Endodermal cell (in vitro differentiated cells): ENCODE data around the gene SYF2. TPM values are rescaled to one million over a fixed set of nuclear protein-coding genes. Genes with fewer than 3 reads are reported as not detected.

Experiments
- DNase-seq: peaks from one replicate; pipeline ENCODE4 v3.0.0-alpha.2; 2017
- H3K27ac ChIP-seq: 2 replicates; pipeline ENCODE4 v1.5.1; 2013; ENCODE audit warnings: mild to moderate bottlenecking, low read depth, low read length, moderate library complexity
- H3K27me3 ChIP-seq: 2 replicates; pipeline ENCODE4 v1.6.1; 2013; ENCODE audit warnings: mild to moderate bottlenecking, low read length, moderate library complexity; ENCODE audit not compliant: insufficient read depth, control insufficient read depth, poor library complexity, severe bottlenecking
- H3K36me3 ChIP-seq: 2 replicates; pipeline ENCODE4 v1.7.0; 2013; ENCODE audit warnings: mild to moderate bottlenecking, low read length, moderate library complexity; ENCODE audit not compliant: control insufficient read depth, insufficient read depth
- H3K4me1 ChIP-seq: one replicate; pipeline ENCODE4 v1.7.0; 2013; ENCODE audit warnings: low read length; ENCODE audit not compliant: control insufficient read depth, insufficient read depth
- H3K4me3 ChIP-seq: 2 replicates; pipeline ENCODE4 v1.5.1; 2013; ENCODE audit warnings: mild to moderate bottlenecking, low read length, moderate library complexity
- H3K9ac ChIP-seq: 2 replicates; pipeline ENCODE4 v1.6.1; 2013; ENCODE audit warnings: mild to moderate bottlenecking, low read length, moderate library complexity; ENCODE audit not compliant: poor library complexity, severe bottlenecking; ENCODE audit errors: extremely low read depth
- H3K9me3 ChIP-seq: 2 replicates; pipeline ENCODE4 v1.6.1; 2013; ENCODE audit warnings: mild to moderate bottlenecking, low read length, moderate library complexity; ENCODE audit not compliant: control insufficient read depth
- H3K27ac Mint-ChIP-seq: 2 replicates; pipeline ENCODE4 v1.8.0; 2020; ENCODE audit warnings: mixed read lengths
- H3K27me3 Mint-ChIP-seq: 2 replicates; pipeline ENCODE4 v1.8.0; 2021; ENCODE audit warnings: mild to moderate bottlenecking, mixed read lengths; ENCODE audit not compliant: insufficient read depth
- H3K36me3 Mint-ChIP-seq: 2 replicates; pipeline ENCODE4 v1.8.0; 2020; ENCODE audit warnings: low read depth, mixed read lengths
- H3K4me1 Mint-ChIP-seq: 2 replicates; pipeline ENCODE4 v1.8.0; 2020; ENCODE audit warnings: mixed read lengths
- H3K4me3 Mint-ChIP-seq: 2 replicates; pipeline ENCODE4 v1.8.0; 2020; ENCODE audit warnings: mild to moderate bottlenecking, moderate library complexity, mixed read lengths
- H3K9me3 Mint-ChIP-seq: 2 replicates; pipeline ENCODE4 v1.8.0; 2020; ENCODE audit warnings: mild to moderate bottlenecking, mixed read lengths
- WGBS, 2 experiments: methylation state at CpG; one replicate each; pipeline versions ENCODE4 v1.1.5 to v1.1.7; 2013; ENCODE audit warnings: missing lambda C conversion rate in 2 of 2, mixed read lengths in 1 of 2; ENCODE audit not compliant: insufficient coverage in 1 of 2, insufficient read length in 1 of 2; 5-methylcytosine and 5-hydroxymethylcytosine counted together
- total RNA-seq, 2 donors: library from RNA; stranded (reverse); fragmentation: NEBNext Ultra II Directional in 1 of 2; extraction: Animal tissue kit (Norgen Biotek cat#: 25700) in 1 of 2; gene quantifications; 2 replicates in 1 of 2; 3 replicates in 1 of 2; pipeline ENCODE4 v1.2.1, GENCODE V29; 2021
- TF ChIP-seq, protein P1 (sequence below): fragments of 200-600 bp; sonication (generic); conservative IDR thresholded peaks from 2 replicates; pipeline ENCODE4 v1.5.0; 2021; ENCODE audit warnings: antibody characterized with exemption, mild to moderate bottlenecking

Gene SYF2
- total RNA-seq, 2 donors from 2014 or later = 36.4 to 38.0 TPM

DNA sequence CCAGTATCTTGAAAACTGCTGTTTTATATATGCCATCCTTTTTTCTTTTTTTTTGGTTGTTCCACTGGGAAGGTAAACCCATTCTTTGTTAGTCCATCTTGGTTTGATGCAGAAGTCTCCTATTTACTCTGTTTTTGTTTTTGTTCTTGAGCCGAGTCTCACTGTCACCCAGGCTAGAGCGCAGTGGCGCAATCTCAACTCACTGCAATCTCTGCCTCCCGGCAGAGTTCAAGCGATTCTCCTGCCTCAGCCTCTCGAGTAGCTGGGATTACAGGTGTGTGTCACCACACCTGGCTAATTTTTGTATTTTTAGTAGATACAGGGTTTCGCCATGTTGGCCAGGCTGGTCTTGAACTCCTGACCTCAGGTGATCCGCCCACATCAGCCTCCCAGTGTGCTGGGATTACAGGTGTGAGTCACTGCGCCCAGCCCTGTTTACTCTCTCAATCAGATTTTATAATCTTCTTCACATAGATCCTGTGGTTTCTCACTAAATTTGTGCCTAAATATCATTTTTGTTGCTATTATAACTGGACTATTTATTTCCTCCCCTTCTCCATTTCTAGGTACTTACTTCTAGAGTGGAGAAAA, 12.5 kb downstream of the SYF2 start:
- no peaks in the 10 kb centered on the region for H3K27me3 Mint-ChIP-seq
- TF ChIP-seq, protein P1, sequence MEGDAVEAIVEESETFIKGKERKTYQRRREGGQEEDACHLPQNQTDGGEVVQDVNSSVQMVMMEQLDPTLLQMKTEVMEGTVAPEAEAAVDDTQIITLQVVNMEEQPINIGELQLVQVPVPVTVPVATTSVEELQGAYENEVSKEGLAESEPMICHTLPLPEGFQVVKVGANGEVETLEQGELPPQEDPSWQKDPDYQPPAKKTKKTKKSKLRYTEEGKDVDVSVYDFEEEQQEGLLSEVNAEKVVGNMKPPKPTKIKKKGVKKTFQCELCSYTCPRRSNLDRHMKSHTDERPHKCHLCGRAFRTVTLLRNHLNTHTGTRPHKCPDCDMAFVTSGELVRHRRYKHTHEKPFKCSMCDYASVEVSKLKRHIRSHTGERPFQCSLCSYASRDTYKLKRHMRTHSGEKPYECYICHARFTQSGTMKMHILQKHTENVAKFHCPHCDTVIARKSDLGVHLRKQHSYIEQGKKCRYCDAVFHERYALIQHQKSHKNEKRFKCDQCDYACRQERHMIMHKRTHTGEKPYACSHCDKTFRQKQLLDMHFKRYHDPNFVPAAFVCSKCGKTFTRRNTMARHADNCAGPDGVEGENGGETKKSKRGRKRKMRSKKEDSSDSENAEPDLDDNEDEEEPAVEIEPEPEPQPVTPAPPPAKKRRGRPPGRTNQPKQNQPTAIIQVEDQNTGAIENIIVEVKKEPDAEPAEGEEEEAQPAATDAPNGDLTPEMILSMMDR = no peak
- DNase-seq = no peak
- H3K36me3 ChIP-seq = peaks cover 34% of the 10 kb centered on the region
- H3K9ac ChIP-seq = no peak overlapping the region
- H3K4me1 Mint-ChIP-seq = no peaks in the 10 kb centered on the region
- H3K4me3 Mint-ChIP-seq = no peak overlapping the region
- no peaks in the 10 kb centered on the region for H3K4me1 ChIP-seq
- H3K9me3 ChIP-seq = no peaks in the 10 kb centered on the region
- H3K9me3 Mint-ChIP-seq = no peaks in the 10 kb centered on the region
- no peak overlapping the region for H3K4me3 ChIP-seq
- H3K27ac Mint-ChIP-seq = no peak overlapping the region
- no peak overlapping the region for H3K27ac ChIP-seq
- 94 to 96% methylated on average over 7 to 9 of the region's 9 CpGs for WGBS, 2 experiments
- peaks cover 38% of the 10 kb centered on the region for H3K36me3 Mint-ChIP-seq
- no peaks in the 10 kb centered on the region for H3K27me3 ChIP-seq

DNA sequence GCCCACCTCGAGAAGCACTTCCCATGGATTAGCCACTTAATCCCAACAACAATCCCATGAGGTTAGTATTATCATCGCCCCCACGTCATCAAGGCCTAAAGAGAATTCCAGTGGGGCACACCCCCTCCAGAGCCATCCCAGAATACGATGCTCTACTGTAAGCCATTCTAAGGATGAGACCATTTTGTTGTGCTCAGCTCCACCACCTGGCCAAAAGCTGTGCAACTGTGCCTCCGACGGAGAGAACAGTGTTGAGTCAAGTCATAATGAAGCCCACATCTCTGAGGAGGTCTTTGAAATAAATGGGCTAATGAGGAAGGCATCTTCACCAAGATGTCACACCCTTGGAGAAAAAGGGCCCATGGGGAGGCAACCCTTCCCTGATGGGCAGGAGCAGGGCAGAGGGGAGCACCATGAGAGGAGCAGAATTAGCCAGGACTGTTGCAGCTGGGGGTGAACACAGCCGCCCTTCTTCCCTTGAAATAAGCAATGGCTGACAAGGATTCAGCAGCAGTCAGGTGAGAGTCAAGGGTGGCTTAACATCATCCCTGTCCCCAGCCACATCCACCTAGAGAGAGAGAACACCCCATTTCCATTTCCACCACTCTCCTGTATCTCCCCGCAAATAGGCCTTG, 14.6 kb downstream of the SYF2 start:
- H3K9me3 ChIP-seq = no peaks in the 10 kb centered on the region
- Mint-ChIP-seq H3K36me3 (peaks cover 25% of the 10 kb centered on the region), H3K27me3 (no peaks in the 10 kb centered on the region), H3K4me1 (peaks cover under 1% of the 10 kb centered on the region), H3K9me3 (no peaks in the 10 kb centered on the region), H3K27ac (peak overlapping the region; percentile 48), H3K4me3 (no peak overlapping the region)
- TF ChIP-seq, protein P1 = peak; percentile 52
- H3K4me1 ChIP-seq = no peaks in the 10 kb centered on the region
- H3K27ac ChIP-seq = no peak overlapping the region
- H3K27me3 ChIP-seq = no peaks in the 10 kb centered on the region
- H3K9ac ChIP-seq = no peak overlapping the region
- H3K4me3 ChIP-seq = no peak overlapping the region
- 86 to 90% methylated on average over 8 of the region's 8 CpGs for WGBS, 2 experiments
- H3K36me3 ChIP-seq = peaks cover 21% of the 10 kb centered on the region
- DNase-seq = no peak

DNA sequence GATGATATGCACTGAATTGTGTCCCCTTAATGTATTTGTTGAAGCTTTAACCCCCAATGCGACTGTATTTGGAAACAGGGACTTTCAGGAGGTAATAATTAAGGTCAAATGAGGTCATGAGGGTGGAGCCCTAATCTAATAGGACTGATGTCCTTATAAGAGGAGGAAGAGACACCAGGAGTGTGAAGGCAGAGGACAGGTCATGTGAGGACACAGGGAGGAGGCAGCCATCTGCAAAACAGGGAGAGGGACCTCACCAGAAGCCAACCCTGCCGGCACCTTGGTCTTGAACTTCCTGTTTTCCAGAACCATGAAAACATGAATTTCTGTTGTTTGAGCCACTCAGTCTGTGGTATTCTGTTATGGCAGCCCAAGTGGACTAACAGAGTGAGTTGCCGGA, 15.3 kb downstream of the SYF2 start:
- DNase-seq = no peak
- Histone ChIP-seq H3K9me3 (no peaks in the 10 kb centered on the region), H3K36me3 (peaks cover 15% of the 10 kb centered on the region), H3K27ac (no peak overlapping the region), H3K27me3 (no peaks in the 10 kb centered on the region), H3K4me1 (no peaks in the 10 kb centered on the region), H3K9ac (no peak overlapping the region), H3K4me3 (no peak overlapping the region)
- Mint-ChIP-seq H3K36me3 (peaks cover 20% of the 10 kb centered on the region), H3K9me3 (no peaks in the 10 kb centered on the region), H3K27me3 (no peaks in the 10 kb centered on the region), H3K4me3 (no peak overlapping the region), H3K4me1 (peaks cover 4% of the 10 kb centered on the region), H3K27ac (no peak overlapping the region)
- WGBS, 2 experiments = 97 to 100% methylated on average over 2 to 3 of the region's 3 CpGs
- TF ChIP-seq, protein P1 = no peak
